GM18499 (cell line): ENCODE measurements around the gene CD8B2.
A peak's percentile ranks its signal among the peaks of the same experiment; 100 is the strongest.
"Not testable (repeated sequence)": the region's sequence is repeated elsewhere in the genome, so short reads cannot be mapped to it uniquely, and the experiment has no call there.

ENCODE experiments used
- ATAC-seq: cut with Tn5 transposase; IDR thresholded peaks from one replicate; pipeline ENCODE4 v1.9.1; 2021; ENCODE audit warnings: moderate number of reproducible peaks; ENCODE audit not compliant: insufficient read depth, unreplicated experiment

The CD8B2 gene

DNA sequence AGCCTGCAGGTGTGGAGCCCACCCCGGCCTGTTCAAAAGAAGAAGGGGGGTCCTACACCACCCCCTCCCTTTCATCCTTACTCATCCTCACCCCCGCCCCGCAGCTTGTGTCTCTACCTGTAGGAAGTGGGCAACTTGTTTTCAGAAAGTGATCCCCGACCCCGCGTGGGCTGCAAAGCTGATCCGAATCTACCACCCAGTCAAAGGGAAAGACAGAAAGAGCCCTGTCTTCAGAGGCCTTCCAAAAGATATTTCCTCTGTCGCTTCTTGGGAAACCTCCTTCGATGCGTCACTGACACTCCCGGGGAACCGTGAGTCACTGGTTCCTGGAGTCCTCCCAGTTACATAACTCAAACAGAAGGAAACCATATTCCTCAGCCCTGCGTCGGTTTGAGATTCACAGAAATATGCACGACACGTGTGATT lies 24.3 kb downstream of the CD8B2 start:
- not testable (repeated sequence) for ATAC-seq

DNA sequence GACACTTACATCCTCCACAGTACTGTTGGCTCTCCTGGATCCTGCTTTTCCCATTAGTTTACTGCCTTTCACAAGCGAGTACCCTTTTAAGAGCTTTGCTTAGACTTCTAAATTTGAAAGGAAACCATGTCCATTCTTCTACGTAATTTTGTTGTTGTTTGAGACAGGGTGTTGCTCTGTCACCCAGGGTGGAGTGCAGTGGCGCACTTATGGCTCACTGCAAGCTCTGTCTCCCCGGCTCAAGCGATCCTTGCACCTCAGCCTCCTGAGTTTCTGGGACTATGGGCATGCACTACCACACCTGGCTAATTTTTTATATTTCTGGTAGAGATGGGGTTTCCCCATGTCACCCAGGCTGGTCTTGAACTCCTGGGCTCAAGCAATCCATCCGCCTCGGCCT lies 24.8 kb downstream of the CD8B2 start:
- not testable (repeated sequence) for ATAC-seq

DNA sequence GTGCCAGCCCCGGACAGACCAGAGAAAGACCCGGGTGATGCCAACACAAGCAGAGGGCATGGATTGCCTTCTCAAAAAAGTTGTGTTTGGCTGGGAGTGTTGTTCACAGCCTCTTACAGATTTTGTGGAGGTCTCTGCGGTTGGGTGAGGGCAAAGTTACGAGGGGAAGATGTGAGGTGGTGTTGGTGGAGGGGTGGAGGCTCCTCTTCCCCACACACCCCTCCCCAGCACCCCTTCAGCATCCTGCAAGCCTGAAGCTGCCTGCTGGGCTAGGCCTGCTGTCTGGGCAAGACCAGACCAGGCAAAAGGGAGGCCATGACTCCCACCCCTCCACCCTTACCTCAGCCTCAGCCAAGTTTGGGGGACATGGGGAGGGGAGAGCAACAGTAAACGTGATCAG lies 26.2 kb downstream of the CD8B2 start:
- not testable (repeated sequence) for ATAC-seq

DNA sequence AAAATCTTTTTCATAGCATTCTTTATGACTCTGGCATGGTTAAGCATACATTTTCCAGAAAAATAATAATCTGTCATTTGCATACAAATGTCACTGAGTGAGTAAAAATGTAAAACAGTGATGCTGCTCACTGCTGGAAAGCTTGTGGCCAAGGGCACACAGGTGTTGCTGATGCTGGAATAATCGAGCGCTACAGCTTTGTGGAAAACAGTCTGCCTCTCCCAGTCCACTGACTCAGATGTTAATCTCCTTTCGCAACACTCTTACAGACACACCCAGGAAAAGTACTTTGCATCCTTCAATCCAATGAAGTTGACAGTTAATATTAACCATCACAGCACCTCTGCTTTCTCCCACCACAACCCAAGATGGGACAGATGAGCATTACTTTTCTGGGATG lies 27.7 kb downstream of the CD8B2 start:
- ATAC-seq, result not testable (repeated sequence)

DNA sequence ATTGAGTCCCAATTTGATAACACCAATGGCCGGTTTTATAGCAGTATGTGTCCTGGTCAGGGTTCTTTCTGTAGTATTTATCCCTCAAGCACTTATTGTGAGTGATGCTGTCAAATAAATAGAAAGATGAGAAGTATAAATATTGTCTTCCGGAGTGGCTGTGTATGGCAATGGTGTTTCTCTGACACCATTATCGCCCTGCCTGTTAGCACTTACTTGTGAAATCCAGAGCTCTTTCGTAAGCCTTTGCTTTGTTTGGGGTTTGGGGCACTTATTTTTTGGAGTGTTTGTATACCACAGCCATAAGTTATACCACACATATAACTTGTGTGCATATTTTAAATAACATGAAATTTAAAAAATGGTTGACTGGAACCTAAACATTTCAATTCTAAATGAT lies 29.3 kb downstream of the CD8B2 start:
- ATAC-seq, result no peak

DNA sequence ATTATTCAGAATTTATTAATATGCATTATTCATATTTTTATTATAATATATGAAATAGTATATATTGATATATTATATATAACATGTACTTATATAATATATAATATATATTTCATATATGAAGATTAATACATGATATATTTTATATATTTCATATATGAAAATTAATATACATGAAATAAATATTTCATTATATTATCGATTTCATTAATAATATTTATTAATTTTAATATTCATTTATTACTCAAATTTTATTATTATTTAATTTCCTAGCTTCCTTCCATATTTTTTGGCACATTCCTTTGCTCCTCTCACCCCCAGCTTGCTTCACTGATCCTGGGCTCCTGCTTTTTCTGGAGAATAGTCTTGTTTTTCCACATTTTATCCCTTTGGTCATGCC lies 29.7 kb downstream of the CD8B2 start:
- ATAC-seq, result no peak

DNA sequence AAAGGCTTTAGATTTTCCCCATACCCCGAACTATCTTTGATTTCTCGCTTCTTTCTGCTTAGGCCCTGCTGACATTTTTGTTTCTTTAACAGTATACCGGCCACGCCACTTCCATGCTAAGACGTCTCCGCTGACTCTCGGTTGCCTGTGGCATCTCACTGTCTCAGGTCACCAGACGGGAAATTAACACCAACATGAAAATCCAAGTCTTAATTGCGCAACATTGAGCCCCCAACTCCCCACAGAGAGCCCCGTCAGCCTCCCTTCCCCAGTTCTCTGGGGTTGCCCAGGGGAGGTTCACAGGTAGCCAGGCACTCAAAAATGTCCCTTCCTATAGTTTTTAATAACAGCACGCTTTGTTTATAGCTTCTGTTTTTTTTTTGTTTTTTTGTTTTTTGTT lies 30.2 kb downstream of the CD8B2 start:
- no peak for ATAC-seq

DNA sequence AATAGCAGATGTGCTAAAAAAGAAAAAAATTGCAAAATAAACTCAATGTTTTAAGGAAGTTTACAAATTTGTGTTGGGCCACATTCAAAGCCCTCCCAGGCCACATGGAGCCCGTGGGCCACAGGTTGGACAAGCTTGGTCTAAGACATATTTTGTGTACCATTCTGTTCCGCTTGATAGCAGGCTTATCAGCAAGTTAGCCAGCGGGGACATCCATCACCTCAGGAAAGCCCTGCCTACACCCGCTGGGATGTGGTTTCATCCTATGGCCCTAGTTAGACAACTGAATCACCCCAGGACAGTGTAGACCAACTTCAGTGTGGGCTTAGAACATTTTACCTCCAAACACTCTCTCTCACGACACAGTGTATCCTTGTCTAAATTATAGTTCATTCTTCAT lies 32.6 kb downstream of the CD8B2 start:
- no peak for ATAC-seq

DNA sequence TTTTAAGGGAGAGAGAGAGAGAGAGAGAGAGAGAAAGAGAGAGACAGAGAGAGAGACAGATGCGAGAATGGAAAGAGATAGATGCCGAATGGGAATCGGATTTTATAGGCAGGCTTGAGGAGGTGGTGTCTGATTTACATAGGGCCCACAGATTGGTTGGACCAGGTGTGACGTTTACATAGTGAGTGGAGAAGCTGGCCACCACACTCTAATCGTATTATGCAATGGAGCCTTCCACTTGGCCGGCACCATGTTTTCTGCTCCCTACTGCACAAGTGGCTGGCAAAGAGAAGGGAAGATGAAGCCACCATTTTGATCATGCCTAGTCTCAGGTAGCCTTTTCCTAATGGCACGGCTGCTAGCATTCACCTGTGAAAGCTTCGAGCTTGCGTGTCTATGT lies 33.9 kb downstream of the CD8B2 start:
- ATAC-seq, result no peak

DNA sequence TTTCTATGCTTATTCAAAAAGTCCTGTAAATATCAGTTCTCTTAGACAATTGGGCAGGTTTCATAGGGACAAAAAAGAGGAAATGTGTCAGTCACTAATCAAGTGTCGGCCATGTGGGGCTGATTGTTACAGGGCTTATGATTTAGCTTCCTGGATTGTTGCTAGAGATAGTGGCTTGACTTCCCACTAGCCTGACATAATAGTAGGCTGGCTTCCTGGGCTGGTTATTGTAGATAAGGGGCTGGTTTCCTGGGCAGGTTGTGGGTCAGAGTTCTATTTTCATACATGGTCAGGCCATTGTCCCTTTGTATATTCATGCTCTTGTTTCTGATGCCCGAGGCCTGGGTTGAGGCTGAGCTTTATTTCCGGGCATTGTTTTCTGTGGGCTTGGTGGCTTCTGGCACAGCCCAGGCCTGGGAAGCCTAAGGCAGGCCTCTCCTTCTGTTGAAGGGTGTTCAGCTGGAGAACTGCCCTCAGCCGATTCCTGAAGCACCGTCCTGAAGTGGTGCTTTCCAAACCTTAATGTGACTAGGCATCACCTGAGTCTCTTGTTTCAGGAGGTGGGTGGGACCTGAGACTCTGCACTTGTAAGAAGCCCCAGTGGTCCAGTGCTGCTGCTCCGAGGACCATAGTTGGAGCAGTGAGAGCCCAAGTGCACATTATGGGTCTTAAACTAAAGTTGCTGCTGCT lies 37.0 kb downstream of the CD8B2 start:
- ATAC-seq, result no peak

DNA sequence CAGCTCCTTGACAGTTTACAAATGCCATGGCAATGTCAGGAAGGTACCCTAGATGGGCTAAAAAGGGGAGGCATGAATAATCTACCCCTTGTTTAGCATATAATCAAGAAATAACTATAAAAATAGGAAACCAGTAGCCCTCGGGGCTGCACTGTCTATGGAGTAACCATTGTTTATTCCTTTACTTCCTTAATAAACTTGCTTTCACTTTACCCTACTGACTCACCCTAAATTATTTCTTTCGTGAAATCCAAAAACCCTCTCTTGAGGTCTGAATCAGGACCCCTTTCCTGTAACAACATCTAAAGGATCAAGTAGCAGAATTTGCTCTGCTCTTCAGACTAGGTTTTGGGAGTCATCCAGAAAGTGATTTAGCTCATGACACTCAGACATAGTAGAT lies 43.7 kb downstream of the CD8B2 start:
- no peak for ATAC-seq

DNA sequence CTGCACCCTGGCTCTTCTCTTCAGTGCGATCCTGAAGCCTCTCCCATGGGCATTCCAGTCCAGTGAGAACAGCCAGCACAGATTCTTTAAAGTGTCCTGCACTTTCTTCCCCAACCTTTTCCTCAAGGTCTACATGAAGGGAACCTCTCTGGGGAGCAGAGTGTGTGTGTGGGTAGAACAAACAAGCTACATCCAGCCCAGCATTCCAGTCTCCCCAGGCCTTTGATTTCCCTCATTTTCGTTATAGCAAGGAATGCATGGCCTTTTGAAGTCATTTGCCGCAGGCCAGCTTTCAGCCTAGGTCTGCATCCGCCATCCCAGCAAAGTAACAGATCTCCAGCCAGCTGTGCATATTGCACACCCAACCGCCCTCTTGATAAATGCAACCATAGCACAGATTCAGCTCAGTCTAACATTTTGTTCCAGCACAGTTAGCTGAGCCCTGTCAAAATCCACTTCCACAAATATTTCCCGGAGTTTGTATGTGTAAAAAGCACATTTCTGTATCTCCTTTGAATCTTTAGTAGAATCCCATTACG lies 44.6 kb downstream of the CD8B2 start:
- no peak for ATAC-seq

DNA sequence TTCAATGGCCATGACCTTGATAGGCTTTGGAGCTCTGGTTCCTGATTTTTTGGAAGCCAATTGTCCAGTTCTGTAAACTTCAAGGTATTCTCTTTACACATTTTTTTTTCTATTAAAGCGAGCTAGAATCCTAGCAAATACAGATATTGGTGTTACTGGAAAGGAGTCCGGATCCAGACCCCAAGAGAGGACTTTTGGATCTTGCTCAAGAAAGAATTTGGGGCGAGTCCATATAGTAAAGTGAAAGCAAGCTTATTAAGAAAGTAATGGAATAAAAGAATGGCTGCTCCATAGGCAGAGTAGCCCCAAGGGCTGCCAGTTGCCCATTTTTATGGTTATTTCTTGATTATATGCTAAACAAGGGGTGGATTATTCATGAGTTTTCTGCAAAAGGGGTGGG lies 45.1 kb downstream of the CD8B2 start:
- ATAC-seq, result no peak

DNA sequence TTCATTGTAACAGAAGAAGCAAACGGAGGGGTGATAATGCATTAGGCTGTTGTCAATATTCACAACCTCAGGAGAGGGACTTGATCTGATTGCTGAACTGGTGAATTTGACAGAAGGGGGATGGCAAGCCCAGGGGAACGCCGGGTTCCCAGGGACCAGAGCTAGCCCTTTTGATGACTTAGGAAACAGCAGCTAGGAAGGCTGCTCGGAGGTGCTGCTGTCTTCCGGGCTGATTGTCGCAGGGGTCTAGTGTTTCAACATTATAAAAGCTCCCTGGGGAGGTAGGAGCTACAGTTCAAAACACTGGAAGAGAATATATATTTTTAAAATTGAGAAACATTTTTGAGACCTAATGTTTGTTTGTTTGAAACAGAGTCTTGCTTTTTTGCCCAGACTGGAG lies 47.3 kb downstream of the CD8B2 start:
- no peak for ATAC-seq

DNA sequence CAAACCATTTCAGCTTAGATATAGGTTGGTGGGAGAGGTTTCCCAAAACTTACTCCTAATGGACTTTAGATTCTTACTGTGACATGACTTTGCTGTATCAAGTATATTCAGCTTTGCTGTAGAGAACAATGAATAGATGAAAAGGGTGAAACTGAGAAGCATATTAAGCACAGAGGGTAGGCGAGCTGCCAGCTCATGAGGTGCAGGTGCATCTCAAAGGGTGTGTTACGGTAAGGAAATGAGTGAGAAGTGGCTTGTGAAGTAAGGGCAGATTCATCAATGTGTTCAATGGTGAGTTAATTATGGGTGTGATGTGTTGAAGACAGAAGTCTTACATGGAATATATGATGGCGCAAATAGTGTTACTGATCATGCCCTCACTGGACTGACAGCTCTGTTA lies 49.3 kb downstream of the CD8B2 start:
- no peak for ATAC-seq

DNA sequence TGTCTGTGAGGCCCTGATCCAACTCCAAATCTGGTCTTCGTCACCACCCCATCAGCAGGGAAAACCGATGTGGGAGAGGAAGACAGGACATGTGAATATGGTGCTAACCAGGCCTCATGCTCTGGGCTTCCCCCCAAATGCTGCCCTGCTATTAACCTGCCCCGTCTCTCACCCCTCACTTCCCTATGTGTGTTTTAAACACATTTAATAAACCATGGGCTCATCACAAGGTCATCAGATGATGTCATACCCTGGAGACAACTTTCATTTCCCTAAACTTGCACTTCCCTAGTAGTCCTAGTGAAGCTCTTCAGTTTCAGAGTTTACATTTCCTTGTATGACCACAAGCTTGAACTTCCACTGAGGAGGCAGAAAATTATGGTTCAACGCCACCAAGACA lies 49.9 kb downstream of the CD8B2 start:
- ATAC-seq, result no peak

DNA sequence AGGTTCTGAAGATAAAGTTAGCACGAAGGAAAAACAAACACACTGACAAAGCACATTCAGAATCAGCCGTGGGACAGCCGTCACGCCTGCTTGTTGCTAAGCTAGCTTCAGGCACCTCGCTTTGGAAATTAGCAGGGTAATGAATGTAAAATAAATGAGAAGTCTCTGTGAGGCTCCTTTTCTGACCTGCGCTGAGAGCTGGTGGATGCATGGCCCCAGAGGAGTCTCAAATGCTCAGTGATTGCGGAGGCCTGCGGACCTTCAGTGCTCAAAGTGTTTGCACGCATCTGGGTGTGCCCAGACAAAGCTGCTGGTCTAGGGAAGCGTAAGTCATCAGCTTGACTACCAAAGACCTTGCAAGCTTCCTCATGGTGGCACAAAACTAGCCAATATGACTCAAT lies 50.6 kb downstream of the CD8B2 start:
- no peak for ATAC-seq

DNA sequence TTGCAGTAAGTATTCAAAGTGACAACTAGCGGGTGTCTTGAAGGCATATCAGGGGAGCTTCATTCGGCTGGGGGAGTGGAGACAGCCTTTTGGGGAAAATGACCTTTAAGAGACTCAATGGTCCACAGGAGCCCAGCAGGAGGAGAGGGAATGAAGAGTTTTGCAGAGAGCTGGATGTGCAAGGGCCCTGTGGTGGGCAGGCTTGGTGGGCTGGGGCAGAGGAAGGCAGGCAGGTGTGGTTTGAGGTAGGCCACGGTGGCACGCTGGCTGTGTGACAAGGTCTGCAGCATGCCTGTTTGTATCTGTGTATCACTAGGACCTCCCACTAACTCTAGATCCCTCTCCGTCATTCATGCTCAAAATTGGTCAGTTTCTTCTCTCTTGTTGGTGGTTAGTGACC lies 53.7 kb downstream of the CD8B2 start:
- no peak for ATAC-seq

DNA sequence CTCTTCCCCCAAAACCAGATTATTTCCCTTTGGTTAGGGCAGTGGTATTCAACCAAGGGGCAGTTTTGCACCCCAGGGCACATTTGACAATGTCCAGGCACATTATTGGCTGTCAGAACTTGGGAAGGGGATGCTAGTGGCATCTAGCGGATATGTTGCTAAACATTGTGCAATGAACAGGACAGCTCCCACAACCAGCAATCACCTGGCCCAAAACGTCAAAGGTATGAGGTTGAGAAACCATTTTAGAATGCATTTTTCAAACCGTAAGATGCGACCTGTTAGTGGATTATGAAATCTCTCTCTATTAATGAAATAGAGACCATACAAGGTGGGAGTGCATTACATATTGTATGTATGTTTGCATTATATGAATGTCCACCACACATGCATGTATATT lies 54.2 kb downstream of the CD8B2 start:
- no peak for ATAC-seq

DNA sequence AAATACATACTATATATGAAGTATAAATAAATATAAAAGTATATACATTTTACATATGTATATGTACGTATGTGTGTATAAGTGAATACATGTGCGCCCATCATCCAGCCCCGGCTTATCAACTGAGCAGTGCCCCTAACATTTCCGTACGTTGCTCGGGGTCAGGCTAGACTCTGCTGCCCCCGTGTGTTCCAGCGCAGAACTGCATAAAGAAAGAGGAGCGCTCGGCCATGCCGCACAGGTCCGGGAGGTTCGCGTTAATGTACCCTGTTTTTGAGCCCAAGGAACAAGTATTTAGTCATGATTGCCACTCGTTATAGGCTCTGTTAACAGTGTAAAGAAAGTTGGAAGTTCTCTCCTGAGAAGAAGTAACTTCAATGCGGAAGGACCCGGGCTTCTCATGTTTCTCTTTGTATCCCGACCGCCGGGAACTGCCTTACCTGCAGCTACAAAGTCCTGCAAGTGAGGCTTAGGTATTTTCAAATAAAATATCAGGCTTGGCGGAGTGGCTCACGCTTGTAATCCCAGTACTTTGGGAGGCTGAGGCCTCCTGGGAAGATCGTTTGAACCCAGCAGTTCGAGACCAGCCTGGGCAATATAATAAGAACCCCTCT lies 55.7 kb downstream of the CD8B2 start:
- peak; percentile 79 for ATAC-seq

DNA sequence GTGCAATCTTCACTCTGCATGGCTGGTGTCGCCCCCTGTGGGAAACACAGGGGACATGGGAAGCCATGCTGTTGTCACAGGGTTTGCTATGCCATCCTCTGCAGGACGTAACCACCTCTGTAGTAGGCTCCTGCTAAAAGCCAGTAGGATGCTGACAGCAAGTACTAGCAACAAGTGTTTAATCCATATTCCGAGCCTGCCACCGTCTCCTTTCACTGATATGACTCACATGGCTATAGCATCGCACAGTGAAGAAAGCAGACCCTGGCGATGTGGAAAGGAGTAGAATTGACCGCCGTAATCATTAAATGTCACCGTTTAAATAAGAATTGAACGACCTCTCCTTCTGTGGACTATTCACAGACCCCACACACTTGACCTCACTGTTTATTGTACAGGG lies 57.8 kb downstream of the CD8B2 start:
- no peak for ATAC-seq

DNA sequence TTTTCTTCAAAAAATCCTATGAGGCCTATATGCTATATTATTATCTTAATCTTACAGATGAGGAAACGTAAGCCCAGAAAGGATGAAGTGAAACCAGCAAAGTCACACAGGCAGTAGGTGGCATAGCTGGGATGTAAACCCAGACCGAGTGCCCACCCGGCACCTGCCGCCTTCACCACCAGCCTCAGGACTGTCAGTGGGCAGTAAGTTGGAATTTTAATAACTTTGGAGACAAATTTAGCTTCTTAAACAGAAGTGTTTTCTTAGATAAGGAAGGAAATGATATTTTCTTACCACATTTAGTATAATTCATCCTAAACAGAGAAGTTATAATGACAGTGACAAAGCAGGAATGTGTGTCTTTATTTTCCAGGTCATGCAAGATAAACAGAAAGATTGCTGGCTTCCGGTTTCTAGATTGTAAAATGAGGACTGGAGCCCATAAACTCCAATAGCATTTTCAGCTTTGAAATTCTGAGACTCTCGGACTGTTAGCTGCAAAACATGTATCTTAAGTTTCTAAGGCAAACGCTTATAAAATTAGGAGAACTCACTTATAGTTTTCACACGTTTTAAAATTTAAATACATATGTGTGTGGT lies 59.3 kb downstream of the CD8B2 start:
- ATAC-seq, result no peak
